ENCODE results near the gene EPB41.
"Not testable (repeated sequence)": the region's sequence is repeated elsewhere in the genome, so short reads cannot be mapped to it uniquely, and the experiment has no call there.

- TF ChIP-seq CTCF (IDR thresholded peaks at IDR 0.05); EP300 (IDR thresholded peaks at IDR 0.05; ENCODE audit: low read depth); POLR2AphosphoS5 (IDR thresholded peaks at IDR 0.05): not testable (repeated sequence)
These were observed 193.7 kb downstream of the EPB41 start for GRCh38 chr1:29108041-29108440.
